Mesothelial cell of epicardium (in vitro differentiated cells): ENCODE measurements around the gene GPR180. TPM values are rescaled to one million over a fixed set of nuclear protein-coding genes. Genes with fewer than 3 reads are reported as not detected.

Experiments
- DNase-seq, 2 experiments: peaks; one replicate each; pipeline ENCODE4 v3.0.0; 2021; ENCODE audit warnings: low spot score in 2 of 2; ENCODE audit not compliant: unreplicated experiment in 2 of 2
- H3K27ac Mint-ChIP-seq: 2 replicates; pipeline ENCODE4 v1.8.0; 2021; ENCODE audit warnings: mixed read lengths
- H3K27me3 Mint-ChIP-seq: 2 replicates; pipeline ENCODE4 v1.8.0; 2021; ENCODE audit warnings: low read depth, mixed read lengths
- H3K36me3 Mint-ChIP-seq: 2 replicates; pipeline ENCODE4 v1.8.0; 2021; ENCODE audit warnings: mixed read lengths
- H3K4me1 Mint-ChIP-seq: 2 replicates; pipeline ENCODE4 v1.8.0; 2021; ENCODE audit warnings: mixed read lengths
- H3K4me3 Mint-ChIP-seq: 2 replicates; pipeline ENCODE4 v1.8.0; 2021; ENCODE audit warnings: mild to moderate bottlenecking, moderate library complexity, mixed read lengths
- H3K9me3 Mint-ChIP-seq: 2 replicates; pipeline ENCODE4 v1.8.0; 2021; ENCODE audit warnings: mixed read lengths
- total RNA-seq: library from RNA; stranded (reverse); gene quantifications from 3 replicates; pipeline ENCODE4 v1.2.1, GENCODE V29; 2021
- TF ChIP-seq, protein P1 (sequence below): fragments of 200-600 bp; sonication (generic); IDR thresholded peaks from one replicate; pipeline ENCODE4 v1.5.0; 2021; ENCODE audit warnings: antibody characterized with exemption; ENCODE audit not compliant: unreplicated experiment

Gene GPR180
- total RNA-seq, 1 donor from 2014 or later = 6.5 TPM

DNA sequence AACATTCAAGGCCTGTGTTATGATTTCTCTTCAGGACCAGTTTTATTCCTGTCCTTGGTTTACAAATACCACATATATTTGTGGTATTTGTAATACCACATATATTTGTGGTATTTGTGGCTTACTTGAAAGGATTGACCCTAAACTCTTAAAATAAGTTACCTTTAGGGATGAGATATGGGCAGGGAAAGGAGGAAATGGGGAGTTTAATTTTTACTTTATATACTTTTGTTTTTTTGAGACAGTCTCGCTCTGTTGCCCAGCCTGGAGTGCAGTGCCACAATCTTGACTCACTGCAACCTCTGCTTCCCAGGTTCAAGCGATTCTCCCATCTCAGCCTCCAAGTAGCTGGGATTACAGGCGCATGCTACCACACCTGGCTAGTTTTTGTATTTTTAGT lies 3.4 kb upstream of the GPR180 start:
- DNase-seq = no peak
- Mint-ChIP-seq H3K9me3 (peaks cover 5% of the 10 kb centered on the region), H3K4me3 (no peak overlapping the region), H3K27me3 (no peaks in the 10 kb centered on the region), H3K36me3 (no peaks in the 10 kb centered on the region), H3K27ac (no peak overlapping the region), H3K4me1 (peaks cover 28% of the 10 kb centered on the region)
- TF ChIP-seq, protein P1, sequence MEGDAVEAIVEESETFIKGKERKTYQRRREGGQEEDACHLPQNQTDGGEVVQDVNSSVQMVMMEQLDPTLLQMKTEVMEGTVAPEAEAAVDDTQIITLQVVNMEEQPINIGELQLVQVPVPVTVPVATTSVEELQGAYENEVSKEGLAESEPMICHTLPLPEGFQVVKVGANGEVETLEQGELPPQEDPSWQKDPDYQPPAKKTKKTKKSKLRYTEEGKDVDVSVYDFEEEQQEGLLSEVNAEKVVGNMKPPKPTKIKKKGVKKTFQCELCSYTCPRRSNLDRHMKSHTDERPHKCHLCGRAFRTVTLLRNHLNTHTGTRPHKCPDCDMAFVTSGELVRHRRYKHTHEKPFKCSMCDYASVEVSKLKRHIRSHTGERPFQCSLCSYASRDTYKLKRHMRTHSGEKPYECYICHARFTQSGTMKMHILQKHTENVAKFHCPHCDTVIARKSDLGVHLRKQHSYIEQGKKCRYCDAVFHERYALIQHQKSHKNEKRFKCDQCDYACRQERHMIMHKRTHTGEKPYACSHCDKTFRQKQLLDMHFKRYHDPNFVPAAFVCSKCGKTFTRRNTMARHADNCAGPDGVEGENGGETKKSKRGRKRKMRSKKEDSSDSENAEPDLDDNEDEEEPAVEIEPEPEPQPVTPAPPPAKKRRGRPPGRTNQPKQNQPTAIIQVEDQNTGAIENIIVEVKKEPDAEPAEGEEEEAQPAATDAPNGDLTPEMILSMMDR = no peak

DNA sequence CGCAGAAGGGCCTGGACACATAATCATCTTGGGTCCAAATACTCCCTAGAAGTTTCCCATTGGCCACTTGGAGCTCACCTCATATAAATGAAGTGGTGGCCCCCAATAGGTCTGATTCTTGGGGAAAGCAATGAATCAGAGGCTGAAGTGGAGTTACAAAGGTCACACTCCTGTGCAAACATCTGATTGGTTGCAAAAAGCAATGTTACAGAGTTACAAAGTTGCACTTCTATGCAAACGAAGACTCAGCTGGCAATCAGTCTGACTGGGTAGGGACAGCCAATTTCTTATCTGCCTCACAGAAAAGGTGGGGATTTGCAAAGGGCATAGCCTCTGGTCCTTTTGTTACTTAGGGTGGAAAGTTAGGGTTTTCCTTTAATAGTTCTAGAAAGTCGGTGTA lies 1.8 kb upstream of the GPR180 start:
- DNase-seq = no peak
- Mint-ChIP-seq H3K9me3 (peaks cover 5% of the 10 kb centered on the region), H3K36me3 (no peaks in the 10 kb centered on the region), H3K4me3 (no peak overlapping the region), H3K27me3 (no peaks in the 10 kb centered on the region), H3K4me1 (peaks cover 18% of the 10 kb centered on the region), H3K27ac (no peak overlapping the region)
- TF ChIP-seq, protein P1 = no peak

DNA sequence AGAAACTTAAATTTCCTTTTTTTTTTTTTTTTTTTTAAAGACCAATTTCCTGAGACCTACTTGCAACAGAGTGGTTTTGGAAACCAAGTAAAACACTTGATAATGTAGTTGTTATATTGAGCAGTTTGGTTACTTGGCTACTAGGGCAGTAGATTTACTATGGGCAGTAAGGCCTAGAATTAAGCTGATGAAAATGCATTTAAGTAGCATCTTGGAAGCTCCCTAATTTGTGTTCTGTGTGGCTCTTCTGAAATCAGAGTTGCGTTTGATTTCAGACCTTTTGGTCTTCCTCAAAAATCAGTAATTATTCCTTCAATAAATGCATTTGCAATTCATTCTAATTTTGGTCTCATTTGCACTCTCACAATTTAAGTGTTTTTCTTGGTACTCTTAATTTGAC lies 810 bp downstream of the GPR180 start:
- H3K4me3 Mint-ChIP-seq = peak overlapping the region; percentile 84
- H3K36me3 Mint-ChIP-seq = peaks cover 12% of the 10 kb centered on the region
- H3K9me3 Mint-ChIP-seq = peaks cover 5% of the 10 kb centered on the region
- DNase-seq = no peak
- TF ChIP-seq, protein P1 = no peak
- no peaks in the 10 kb centered on the region for H3K27me3 Mint-ChIP-seq
- peak overlapping the region; percentile 87 for H3K27ac Mint-ChIP-seq
- peaks cover 10% of the 10 kb centered on the region for H3K4me1 Mint-ChIP-seq

DNA sequence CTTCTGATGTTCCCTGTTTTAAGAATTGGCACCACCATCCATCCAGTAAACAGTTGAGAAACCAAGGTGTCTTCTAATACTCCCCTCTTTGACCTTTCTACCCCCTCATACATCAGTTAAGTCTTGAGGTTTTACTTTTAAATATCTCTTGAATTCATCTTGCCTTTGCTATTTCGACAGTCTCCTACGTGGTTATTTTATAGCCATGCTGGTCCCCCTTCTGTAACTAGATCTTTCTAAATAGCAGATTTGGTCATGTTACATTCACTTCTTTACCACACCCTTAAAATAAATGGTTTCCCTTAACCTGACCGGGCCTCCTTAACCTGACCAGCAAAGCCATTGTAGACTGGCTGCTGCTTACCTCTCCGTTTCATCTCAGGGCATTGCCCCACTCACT lies 5.4 kb downstream of the GPR180 start:
- H3K9me3 Mint-ChIP-seq = no peaks in the 10 kb centered on the region
- DNase-seq = no peak
- no peak overlapping the region for H3K27ac Mint-ChIP-seq

DNA sequence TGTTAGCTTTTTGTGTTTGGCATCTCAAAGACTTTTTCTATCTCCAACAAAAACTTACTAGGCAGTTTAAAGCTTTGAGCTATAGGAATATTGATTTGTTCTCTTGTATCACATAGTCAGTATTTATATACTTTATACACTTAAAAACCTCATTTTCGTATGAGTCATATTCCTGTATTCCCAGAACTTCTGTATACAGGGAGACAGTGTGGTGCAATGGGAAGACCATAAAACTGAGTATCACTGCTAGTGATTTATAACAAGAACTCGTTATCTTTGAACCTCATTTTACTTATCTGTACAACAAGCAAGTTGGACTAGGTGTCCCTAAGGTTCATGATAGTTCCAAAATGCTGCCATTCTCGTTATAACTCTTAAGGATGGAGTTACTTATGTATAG lies 6.3 kb downstream of the GPR180 start:
- no peak overlapping the region for H3K27ac Mint-ChIP-seq
- H3K9me3 Mint-ChIP-seq = no peaks in the 10 kb centered on the region
- H3K27me3 Mint-ChIP-seq = no peaks in the 10 kb centered on the region
- peaks cover 29% of the 10 kb centered on the region for H3K36me3 Mint-ChIP-seq
- DNase-seq = no peak
- H3K4me1 Mint-ChIP-seq = peaks cover 6% of the 10 kb centered on the region
- TF ChIP-seq, protein P1 = no peak
- H3K4me3 Mint-ChIP-seq = no peak overlapping the region

More for the DNA sequence above, 5.4 kb downstream of the GPR180 start:
- TF ChIP-seq, protein P1 = no peak
- Mint-ChIP-seq H3K4me3 (no peak overlapping the region), H3K27me3 (no peaks in the 10 kb centered on the region), H3K36me3 (peaks cover 26% of the 10 kb centered on the region), H3K4me1 (peaks cover 10% of the 10 kb centered on the region)

DNA sequence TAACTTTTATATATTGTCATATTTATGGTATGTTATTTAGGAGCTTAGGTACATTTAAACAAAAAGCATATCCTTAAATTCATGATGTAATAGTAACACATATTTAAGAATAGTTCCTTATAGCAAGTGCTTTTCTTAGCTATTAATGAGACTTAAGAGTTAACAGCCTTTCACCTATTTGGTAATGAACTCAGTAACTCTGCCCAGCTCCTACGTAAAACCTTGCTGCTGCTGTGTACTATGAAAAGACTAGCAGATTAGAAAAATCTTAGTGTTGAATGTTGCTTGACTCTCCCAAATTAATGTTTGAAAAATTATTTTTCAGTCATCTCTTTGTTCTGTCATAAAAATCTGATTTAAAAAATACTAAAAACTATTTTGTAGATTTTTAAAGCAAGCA lies 6.9 kb downstream of the GPR180 start:
- H3K36me3 Mint-ChIP-seq = peaks cover 33% of the 10 kb centered on the region
- H3K27ac Mint-ChIP-seq = no peak overlapping the region
- TF ChIP-seq, protein P1 = no peak
- no peak overlapping the region for H3K4me3 Mint-ChIP-seq
- DNase-seq = no peak
- H3K9me3 Mint-ChIP-seq = no peaks in the 10 kb centered on the region
- H3K4me1 Mint-ChIP-seq = peaks cover 3% of the 10 kb centered on the region
- no peaks in the 10 kb centered on the region for H3K27me3 Mint-ChIP-seq
